NT2/D1 (cell line): ENCODE measurements around the gene NABP2.

Experiments
- DNase-seq: peaks from one replicate; pipeline ENCODE4 v3.0.0-alpha.2; 2011; ENCODE audit warnings: low read depth, low spot score
- H3K27me3 ChIP-seq: 2 replicates; pipeline ENCODE4 v1.6.0; 2011; ENCODE audit warnings: mild to moderate bottlenecking; ENCODE audit not compliant: insufficient read length, insufficient read depth
- H3K36me3 ChIP-seq: 2 replicates; pipeline ENCODE4 v1.6.1; 2011; ENCODE audit warnings: mild to moderate bottlenecking, low read length, mixed read lengths; ENCODE audit not compliant: insufficient read depth, insufficient read length
- H3K4me1 ChIP-seq: 2 replicates; pipeline ENCODE4 v1.5.1; 2011; ENCODE audit not compliant: insufficient read depth, insufficient read length
- H3K4me3 ChIP-seq: 2 replicates; pipeline ENCODE4 v1.5.1; 2011; ENCODE audit warnings: low read depth; ENCODE audit not compliant: insufficient read length
- H3K9ac ChIP-seq: 2 replicates; pipeline ENCODE4 v1.6.0; 2011; ENCODE audit warnings: low read depth; ENCODE audit not compliant: insufficient read length
- H3K9me3 ChIP-seq: 2 replicates; pipeline ENCODE4 v1.5.1; 2011; ENCODE audit warnings: mild to moderate bottlenecking, low read length; ENCODE audit not compliant: insufficient read depth
- SUZ12 ChIP-seq: IDR thresholded peaks from 2 replicates; pipeline ENCODE4 v1.6.1; 2011; ENCODE audit not compliant: insufficient read length, insufficient read depth; ENCODE audit errors: extremely low read depth
- YY1 ChIP-seq: IDR thresholded peaks from 2 replicates; pipeline ENCODE4 v1.6.1; 2011; ENCODE audit not compliant: insufficient read length, insufficient read depth
- ZNF274 ChIP-seq: IDR thresholded peaks from 2 replicates; pipeline ENCODE4 v1.6.1; 2011; ENCODE audit warnings: mild to moderate bottlenecking, low read depth, low read length

The NABP2 gene

DNA sequence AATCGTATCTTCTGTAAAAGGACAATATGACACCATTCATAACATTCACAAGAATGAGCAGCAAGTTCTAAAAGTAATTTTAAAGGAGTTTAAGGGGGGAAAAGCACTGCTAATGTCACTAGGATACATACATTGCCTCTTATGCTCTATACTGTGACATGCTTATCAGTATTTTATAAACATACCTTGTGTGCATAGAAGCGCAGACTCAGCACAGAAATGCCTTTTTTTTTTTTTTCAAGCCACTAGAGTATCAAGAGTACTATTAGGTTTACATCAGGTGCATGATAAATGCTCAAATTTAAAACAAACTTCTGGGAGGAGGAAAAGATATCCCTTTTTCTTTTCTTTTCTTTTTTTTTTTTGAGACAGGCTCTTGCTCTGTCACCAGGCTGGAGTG lies 21.3 kb upstream of the NABP2 start:
- Histone ChIP-seq H3K36me3 (peaks cover 39% of the 10 kb centered on the region), H3K4me1 (peaks cover 4% of the 10 kb centered on the region), H3K9me3 (no peaks in the 10 kb centered on the region), H3K27me3 (no peaks in the 10 kb centered on the region), H3K9ac (no peak overlapping the region), H3K4me3 (no peak overlapping the region)
- DNase-seq, result no peak
- no peak for TF ChIP-seq SUZ12
- TF ChIP-seq YY1, result no peak
- no peak for TF ChIP-seq ZNF274

GRCh38 chr12:56204275-56204674 lies 19.9 kb upstream of the NABP2 start:
- no peak overlapping the region for H3K4me3 ChIP-seq
- no peaks in the 10 kb centered on the region for H3K9me3 ChIP-seq
- no peak overlapping the region for H3K9ac ChIP-seq
- no peaks in the 10 kb centered on the region for H3K27me3 ChIP-seq
- no peak for DNase-seq
- TF ChIP-seq ZNF274 (no peak), SUZ12 (no peak), YY1 (no peak)
- H3K4me1 ChIP-seq, result peaks cover 4% of the 10 kb centered on the region
- peaks cover 43% of the 10 kb centered on the region for H3K36me3 ChIP-seq

DNA sequence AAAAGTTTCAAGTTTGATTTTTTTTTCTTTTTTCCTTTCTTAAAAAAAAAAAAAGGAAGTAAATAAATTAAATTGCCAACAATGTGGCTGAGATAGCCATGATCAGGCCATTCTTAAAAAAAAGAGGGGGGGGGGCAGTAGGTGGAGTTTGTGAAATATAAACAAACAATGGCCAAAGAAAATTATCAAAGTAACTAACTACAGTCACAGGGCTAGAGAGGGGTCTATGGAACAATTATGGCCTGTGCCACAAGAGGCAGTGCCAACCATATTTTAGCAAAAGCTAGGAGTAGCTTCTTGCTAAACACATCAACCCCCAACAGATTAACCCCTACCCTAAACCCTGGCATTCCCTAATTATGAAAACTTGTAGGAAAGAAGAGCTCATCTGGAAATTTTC lies 18.7 kb upstream of the NABP2 start:
- no peak overlapping the region for H3K9ac ChIP-seq
- H3K4me1 ChIP-seq, result no peaks in the 10 kb centered on the region
- H3K9me3 ChIP-seq, result no peaks in the 10 kb centered on the region
- peaks cover 51% of the 10 kb centered on the region for H3K36me3 ChIP-seq
- DNase-seq, result no peak
- no peaks in the 10 kb centered on the region for H3K27me3 ChIP-seq
- H3K4me3 ChIP-seq, result no peak overlapping the region
- TF ChIP-seq YY1 (no peak), SUZ12 (no peak), ZNF274 (no peak)

GRCh38 chr12:56206452-56207166 lies 17.5 kb upstream of the NABP2 start:
- Histone ChIP-seq H3K27me3 (no peaks in the 10 kb centered on the region), H3K36me3 (peaks cover 60% of the 10 kb centered on the region), H3K9ac (no peak overlapping the region), H3K4me3 (no peak overlapping the region), H3K9me3 (no peaks in the 10 kb centered on the region), H3K4me1 (no peaks in the 10 kb centered on the region)
- no peak for DNase-seq
- TF ChIP-seq YY1 (no peak), SUZ12 (no peak), ZNF274 (no peak)

DNA sequence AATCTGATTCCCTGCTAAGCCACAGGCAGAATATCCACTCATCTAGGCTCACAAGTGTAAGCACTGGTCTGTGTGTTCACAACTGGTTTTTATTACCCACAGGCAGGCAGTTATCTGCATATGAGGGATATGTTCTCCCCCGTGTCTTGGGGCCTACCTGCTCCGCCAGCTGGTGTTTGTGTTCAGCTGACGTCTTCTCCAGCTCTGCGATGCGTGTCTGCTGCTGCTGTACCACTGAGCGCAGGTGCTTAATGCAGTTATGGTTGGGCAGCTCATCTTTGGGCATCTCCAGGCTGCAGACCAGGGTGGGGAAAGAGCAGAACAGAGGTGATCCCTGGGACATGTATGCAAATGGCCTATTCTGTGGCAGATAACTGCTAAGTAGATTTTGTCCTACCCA lies 16.1 kb upstream of the NABP2 start:
- Histone ChIP-seq H3K27me3 (no peaks in the 10 kb centered on the region), H3K9ac (no peak overlapping the region), H3K9me3 (no peaks in the 10 kb centered on the region), H3K36me3 (peaks cover 74% of the 10 kb centered on the region), H3K4me3 (no peak overlapping the region), H3K4me1 (no peaks in the 10 kb centered on the region)
- DNase-seq, result no peak
- no peak for TF ChIP-seq ZNF274
- TF ChIP-seq YY1, result no peak
- no peak for TF ChIP-seq SUZ12

GRCh38 chr12:56212361-56212760 lies 11.8 kb upstream of the NABP2 start:
- DNase-seq, result no peak
- Histone ChIP-seq H3K9ac (no peak overlapping the region), H3K36me3 (peaks cover 74% of the 10 kb centered on the region), H3K4me1 (no peaks in the 10 kb centered on the region), H3K4me3 (no peak overlapping the region), H3K9me3 (no peaks in the 10 kb centered on the region), H3K27me3 (no peaks in the 10 kb centered on the region)
- no peak for TF ChIP-seq YY1
- no peak for TF ChIP-seq ZNF274
- no peak for TF ChIP-seq SUZ12

- Histone ChIP-seq H3K4me3 (no peak overlapping the region), H3K9ac (no peak overlapping the region), H3K9me3 (no peaks in the 10 kb centered on the region), H3K36me3 (peaks cover 71% of the 10 kb centered on the region), H3K27me3 (no peaks in the 10 kb centered on the region), H3K4me1 (no peaks in the 10 kb centered on the region)
- no peak for DNase-seq
- TF ChIP-seq YY1 (no peak), ZNF274 (no peak), SUZ12 (no peak)
These were observed 10.3 kb upstream of the NABP2 start for GRCh38 chr12:56213878-56214277.

- Histone ChIP-seq H3K36me3 (peaks cover 58% of the 10 kb centered on the region), H3K4me1 (no peaks in the 10 kb centered on the region), H3K9me3 (no peaks in the 10 kb centered on the region), H3K4me3 (no peak overlapping the region), H3K27me3 (no peaks in the 10 kb centered on the region), H3K9ac (no peak overlapping the region)
- DNase-seq, result no peak
- TF ChIP-seq YY1 (no peak), SUZ12 (no peak), ZNF274 (no peak)
These were observed 7.7 kb upstream of the NABP2 start for GRCh38 chr12:56216461-56216860.
